K562 (cell line): ENCODE data around the gene SOCS2. TPM values are rescaled to one million over a fixed set of nuclear protein-coding genes. Genes with fewer than 3 reads are reported as not detected.
A peak's percentile ranks its signal among the peaks of the same experiment; 100 is the strongest.

Source experiments
- BCL6 ChIP-seq: fragments of 250-450 bp; sonication (Bioruptor Pico); IDR thresholded peaks from 2 replicates; pipeline ENCODE4 v1.4.0; 2020
- CHD1 ChIP-seq: fragments of 200-600 bp; sonication (generic); IDR thresholded peaks from one replicate; pipeline ENCODE4 v1.6.1; 2012; ENCODE audit warnings: mild to moderate bottlenecking, moderate library complexity, low read length, inconsistent platforms
- CXXC5 ChIP-seq: fragments of 250-450 bp; sonication (Bioruptor Pico); IDR thresholded peaks from 2 replicates; pipeline ENCODE4 v1.8.0; 2022; ENCODE audit warnings: inconsistent platforms, mild to moderate bottlenecking, moderate library complexity
- FOXA1 ChIP-seq: fragments of 450-650 bp; IDR thresholded peaks from 2 replicates; pipeline ENCODE4 v1.6.1; 2016; ENCODE audit warnings: mild to moderate bottlenecking, borderline replicate concordance
- RBM39 ChIP-seq: fragments of 200-400 bp; formaldehyde crosslinking; optimal IDR thresholded peaks from 2 replicates; pipeline ENCODE3; 2018; ENCODE audit warnings: low read depth, low read length
- SIN3A ChIP-seq, 2 experiments: fragments of 150-350 bp in 1 of 2; IDR thresholded peaks; 2 replicates each; pipeline ENCODE4 v1.6.1; 2011 to 2016; ENCODE audit warnings: borderline replicate concordance in 2 of 2, low read depth in 2 of 2, low read length in 2 of 2, mild to moderate bottlenecking in 2 of 2, moderate library complexity in 2 of 2; ENCODE audit not compliant: control insufficient read depth in 1 of 2
- TARDBP ChIP-seq: fragments of 450-650 bp; IDR thresholded peaks from 2 replicates; pipeline ENCODE4 v1.6.1; 2016
- ZKSCAN1 ChIP-seq: fragments of 150-350 bp; IDR thresholded peaks from 2 replicates; pipeline ENCODE4 v1.6.1; 2016; ENCODE audit warnings: low read depth, low read length
- ZNF143 ChIP-seq: sonication (generic); formaldehyde crosslinking; IDR thresholded peaks from 2 replicates; pipeline ENCODE4 v1.9.0; 2022; ENCODE audit warnings: mild to moderate bottlenecking, missing genetic modification reagents
- ZNF24 ChIP-seq: fragments of 450-650 bp; IDR thresholded peaks from 2 replicates; pipeline ENCODE4 v1.6.1; 2016
- ZNF717 ChIP-seq: fragments of 250-450 bp; sonication (Bioruptor Pico); IDR thresholded peaks from 2 replicates; pipeline ENCODE4 v1.5.0; 2021
- polyA plus RNA-seq, 8 experiments: library from polyadenylated mRNA; depleted of rRNA in 4 of 8; stranded (reverse) in 5 of 8; unstranded in 3 of 8; fragments of >200 nt; fragmentation: Nextera tagmentation in 2 of 8; fragmentation: Illumina TruSeq in 1 of 8; extraction: Ambion mirVana in 2 of 8; extraction: Trizol in 1 of 8; gene quantifications; 2 replicates each; pipeline versions ENCODE4 v1.2.1 to v1.2.3, GENCODE V29; 2011 to 2014; ENCODE audit warnings: inconsistent platforms in 1 of 8, missing spikeins in 1 of 8
- total RNA-seq, 7 experiments: library from RNA; depleted of rRNA in 6 of 7; stranded (reverse); fragments of >200 nt in 6 of 7; fragmentation: Illumina TruSeq in 2 of 7; extraction: Trizol in 2 of 7; gene quantifications; 2 replicates each; pipeline versions ENCODE4 v1.2.1 to v1.2.3, GENCODE V29; 2011 to 2021; ENCODE audit warnings: low replicate concordance in 1 of 7
- TF ChIP-seq, protein P1 (sequence below): IDR thresholded peaks from 2 replicates; pipeline ENCODE4 v1.6.1; 2014; ENCODE audit warnings: antibody characterized with exemption
- TF ChIP-seq, protein P2 (sequence below): fragments of 250-450 bp; sonication (Bioruptor Pico); IDR thresholded peaks from 2 replicates; pipeline ENCODE4 v1.5.0; 2021
- TF ChIP-seq, protein P3 (sequence below): sonication (generic); formaldehyde crosslinking; IDR thresholded peaks from 2 replicates; pipeline ENCODE4 v1.5.0; 2020; ENCODE audit warnings: missing genetic modification reagents
- TF ChIP-seq, protein P4 (sequence below), 2 experiments: fragments of 150-350 bp in 1 of 2; IDR thresholded peaks; 2 replicates each; pipeline ENCODE4 v1.6.1; 2012 to 2016; ENCODE audit warnings: low read depth in 2 of 2, low read length in 2 of 2, mild to moderate bottlenecking in 1 of 2, moderate library complexity in 1 of 2

The SOCS2 gene
- total and polyA plus RNA-seq, 9 of the 15 experiments (the other 6 are each of a cell fraction or from before 2014, with no cell fraction given): 37.0 to 162 (median 98.7) TPM

DNA sequence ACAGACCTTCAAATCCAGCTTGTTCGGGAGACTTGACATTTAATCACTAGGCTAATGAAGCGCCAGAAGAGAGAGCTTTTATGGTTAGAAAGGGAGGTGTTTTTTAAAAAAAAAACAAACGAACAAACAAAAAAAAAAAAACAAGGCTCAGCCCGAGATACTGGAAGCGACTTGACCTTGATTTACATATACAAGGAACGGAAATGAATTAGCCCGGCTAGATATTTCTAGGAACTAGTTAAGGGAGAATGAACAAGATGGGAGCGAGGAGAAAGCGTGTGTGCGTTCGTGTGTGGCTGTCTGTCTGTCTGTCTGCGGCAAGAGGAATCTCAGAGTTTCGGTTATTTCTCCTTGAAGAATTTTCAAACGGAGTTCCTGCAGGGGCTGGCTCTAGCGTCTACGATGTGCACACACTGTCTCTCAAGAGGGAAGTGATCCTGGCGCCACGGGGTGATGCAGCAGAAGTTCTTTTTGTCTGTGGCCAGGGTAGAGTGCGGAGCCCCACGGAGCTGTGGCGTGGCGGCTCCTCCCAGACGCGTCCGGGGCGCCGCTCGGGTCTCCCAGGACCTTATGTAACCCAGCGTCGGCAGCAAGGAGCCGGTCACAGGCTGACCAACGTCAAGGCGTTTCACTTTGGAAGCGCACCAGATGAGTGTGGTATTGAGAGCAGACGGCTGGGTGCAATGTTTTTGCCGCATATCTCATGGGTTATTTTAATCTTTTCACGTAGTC lies 18.8 kb downstream of the SOCS2 start (continued):
- TF ChIP-seq, protein P1, sequence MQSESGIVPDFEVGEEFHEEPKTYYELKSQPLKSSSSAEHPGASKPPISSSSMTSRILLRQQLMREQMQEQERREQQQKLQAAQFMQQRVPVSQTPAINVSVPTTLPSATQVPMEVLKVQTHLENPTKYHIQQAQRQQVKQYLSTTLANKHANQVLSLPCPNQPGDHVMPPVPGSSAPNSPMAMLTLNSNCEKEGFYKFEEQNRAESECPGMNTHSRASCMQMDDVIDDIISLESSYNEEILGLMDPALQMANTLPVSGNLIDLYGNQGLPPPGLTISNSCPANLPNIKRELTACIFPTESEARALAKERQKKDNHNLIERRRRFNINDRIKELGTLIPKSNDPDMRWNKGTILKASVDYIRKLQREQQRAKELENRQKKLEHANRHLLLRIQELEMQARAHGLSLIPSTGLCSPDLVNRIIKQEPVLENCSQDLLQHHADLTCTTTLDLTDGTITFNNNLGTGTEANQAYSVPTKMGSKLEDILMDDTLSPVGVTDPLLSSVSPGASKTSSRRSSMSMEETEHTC: no peak
- TF ChIP-seq TARDBP: peak; percentile 94
- TF ChIP-seq RBM39: peak; percentile 67
- TF ChIP-seq, protein P2, sequence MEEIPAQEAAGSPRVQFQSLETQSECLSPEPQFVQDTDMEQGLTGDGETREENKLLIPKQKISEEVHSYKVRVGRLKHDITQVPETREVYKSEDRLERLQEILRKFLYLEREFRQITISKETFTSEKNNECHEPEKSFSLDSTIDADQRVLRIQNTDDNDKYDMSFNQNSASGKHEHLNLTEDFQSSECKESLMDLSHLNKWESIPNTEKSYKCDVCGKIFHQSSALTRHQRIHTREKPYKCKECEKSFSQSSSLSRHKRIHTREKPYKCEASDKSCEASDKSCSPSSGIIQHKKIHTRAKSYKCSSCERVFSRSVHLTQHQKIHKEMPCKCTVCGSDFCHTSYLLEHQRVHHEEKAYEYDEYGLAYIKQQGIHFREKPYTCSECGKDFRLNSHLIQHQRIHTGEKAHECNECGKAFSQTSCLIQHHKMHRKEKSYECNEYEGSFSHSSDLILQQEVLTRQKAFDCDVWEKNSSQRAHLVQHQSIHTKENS (CRISPR knock-in tag): no peak
- TF ChIP-seq CXXC5 (CRISPR knock-in tag): peak; percentile 89
- TF ChIP-seq ZNF24: no peak; the same call in 1 of the 2 replicates
- peak; percentile 55 for TF ChIP-seq CHD1
- TF ChIP-seq, protein P3, sequence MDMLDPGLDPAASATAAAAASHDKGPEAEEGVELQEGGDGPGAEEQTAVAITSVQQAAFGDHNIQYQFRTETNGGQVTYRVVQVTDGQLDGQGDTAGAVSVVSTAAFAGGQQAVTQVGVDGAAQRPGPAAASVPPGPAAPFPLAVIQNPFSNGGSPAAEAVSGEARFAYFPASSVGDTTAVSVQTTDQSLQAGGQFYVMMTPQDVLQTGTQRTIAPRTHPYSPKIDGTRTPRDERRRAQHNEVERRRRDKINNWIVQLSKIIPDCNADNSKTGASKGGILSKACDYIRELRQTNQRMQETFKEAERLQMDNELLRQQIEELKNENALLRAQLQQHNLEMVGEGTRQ (CRISPR knock-in tag): no peak
- TF ChIP-seq ZNF143: no peak
- TF ChIP-seq FOXA1: no peak
- TF ChIP-seq ZKSCAN1: 0 out of 2 replicates have a peak, but pooled peaks have one; percentile 66
- TF ChIP-seq BCL6 (CRISPR knock-in tag): no peak
- TF ChIP-seq, protein P4, sequence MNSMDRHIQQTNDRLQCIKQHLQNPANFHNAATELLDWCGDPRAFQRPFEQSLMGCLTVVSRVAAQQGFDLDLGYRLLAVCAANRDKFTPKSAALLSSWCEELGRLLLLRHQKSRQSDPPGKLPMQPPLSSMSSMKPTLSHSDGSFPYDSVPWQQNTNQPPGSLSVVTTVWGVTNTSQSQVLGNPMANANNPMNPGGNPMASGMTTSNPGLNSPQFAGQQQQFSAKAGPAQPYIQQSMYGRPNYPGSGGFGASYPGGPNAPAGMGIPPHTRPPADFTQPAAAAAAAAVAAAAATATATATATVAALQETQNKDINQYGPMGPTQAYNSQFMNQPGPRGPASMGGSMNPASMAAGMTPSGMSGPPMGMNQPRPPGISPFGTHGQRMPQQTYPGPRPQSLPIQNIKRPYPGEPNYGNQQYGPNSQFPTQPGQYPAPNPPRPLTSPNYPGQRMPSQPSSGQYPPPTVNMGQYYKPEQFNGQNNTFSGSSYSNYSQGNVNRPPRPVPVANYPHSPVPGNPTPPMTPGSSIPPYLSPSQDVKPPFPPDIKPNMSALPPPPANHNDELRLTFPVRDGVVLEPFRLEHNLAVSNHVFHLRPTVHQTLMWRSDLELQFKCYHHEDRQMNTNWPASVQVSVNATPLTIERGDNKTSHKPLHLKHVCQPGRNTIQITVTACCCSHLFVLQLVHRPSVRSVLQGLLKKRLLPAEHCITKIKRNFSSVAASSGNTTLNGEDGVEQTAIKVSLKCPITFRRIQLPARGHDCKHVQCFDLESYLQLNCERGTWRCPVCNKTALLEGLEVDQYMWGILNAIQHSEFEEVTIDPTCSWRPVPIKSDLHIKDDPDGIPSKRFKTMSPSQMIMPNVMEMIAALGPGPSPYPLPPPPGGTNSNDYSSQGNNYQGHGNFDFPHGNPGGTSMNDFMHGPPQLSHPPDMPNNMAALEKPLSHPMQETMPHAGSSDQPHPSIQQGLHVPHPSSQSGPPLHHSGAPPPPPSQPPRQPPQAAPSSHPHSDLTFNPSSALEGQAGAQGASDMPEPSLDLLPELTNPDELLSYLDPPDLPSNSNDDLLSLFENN (IDR thresholded peaks at IDR 0.05; ENCODE audit: low read depth in 2 of 2, low read length in 2 of 2): no peak; a peak in 1 of 4 replicates
- no peak for TF ChIP-seq SIN3A (IDR thresholded peaks at IDR 0.05; ENCODE audit: borderline replicate concordance in 2 of 2, control insufficient read depth in 1 of 2, low read depth in 2 of 2, low read length in 2 of 2)
- no peak for TF ChIP-seq ZNF717 (CRISPR knock-in tag)
